ENCODE measurements around the gene ROBO3.

DNA sequence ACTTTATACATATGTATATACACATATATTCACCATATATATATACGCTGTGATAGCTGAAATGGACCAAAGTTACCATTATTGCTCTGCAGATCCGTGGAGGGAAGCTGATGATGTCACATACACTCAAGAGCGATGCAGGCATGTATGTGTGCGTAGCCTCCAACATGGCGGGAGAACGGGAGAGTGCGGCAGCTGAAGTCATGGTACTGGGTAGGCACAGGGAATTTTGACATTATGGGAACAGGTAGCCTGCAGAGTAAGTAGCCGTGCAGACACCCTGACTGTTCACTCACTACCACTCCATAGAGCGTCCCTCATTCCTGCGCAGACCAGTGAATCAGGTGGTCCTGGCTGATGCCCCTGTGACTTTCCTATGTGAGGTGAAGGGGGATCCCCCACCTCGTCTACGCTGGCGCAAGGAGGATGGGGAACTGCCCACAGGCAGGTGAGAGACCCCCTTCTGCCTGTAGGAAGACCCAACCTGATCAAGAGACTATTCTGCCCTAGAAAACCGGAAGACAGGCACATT is 4.7 kb downstream of the ROBO3 start:
- TF ChIP-seq, protein P1, sequence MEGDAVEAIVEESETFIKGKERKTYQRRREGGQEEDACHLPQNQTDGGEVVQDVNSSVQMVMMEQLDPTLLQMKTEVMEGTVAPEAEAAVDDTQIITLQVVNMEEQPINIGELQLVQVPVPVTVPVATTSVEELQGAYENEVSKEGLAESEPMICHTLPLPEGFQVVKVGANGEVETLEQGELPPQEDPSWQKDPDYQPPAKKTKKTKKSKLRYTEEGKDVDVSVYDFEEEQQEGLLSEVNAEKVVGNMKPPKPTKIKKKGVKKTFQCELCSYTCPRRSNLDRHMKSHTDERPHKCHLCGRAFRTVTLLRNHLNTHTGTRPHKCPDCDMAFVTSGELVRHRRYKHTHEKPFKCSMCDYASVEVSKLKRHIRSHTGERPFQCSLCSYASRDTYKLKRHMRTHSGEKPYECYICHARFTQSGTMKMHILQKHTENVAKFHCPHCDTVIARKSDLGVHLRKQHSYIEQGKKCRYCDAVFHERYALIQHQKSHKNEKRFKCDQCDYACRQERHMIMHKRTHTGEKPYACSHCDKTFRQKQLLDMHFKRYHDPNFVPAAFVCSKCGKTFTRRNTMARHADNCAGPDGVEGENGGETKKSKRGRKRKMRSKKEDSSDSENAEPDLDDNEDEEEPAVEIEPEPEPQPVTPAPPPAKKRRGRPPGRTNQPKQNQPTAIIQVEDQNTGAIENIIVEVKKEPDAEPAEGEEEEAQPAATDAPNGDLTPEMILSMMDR (IDR thresholded peaks at IDR 0.05) = no peak
- TF ChIP-seq POLR2A (IDR thresholded peaks at IDR 0.05) = no peak
